Panc1 (cell line): ENCODE results near the gene CD48.

Source experiments
- POLR2AphosphoS5 ChIP-seq: IDR thresholded peaks from 2 replicates; pipeline ENCODE4 v1.6.1; 2012; ENCODE audit warnings: mild to moderate bottlenecking, low read depth, low read length, moderate library complexity
- SIN3A ChIP-seq: IDR thresholded peaks from 2 replicates; pipeline ENCODE4 v1.6.1; 2012; ENCODE audit warnings: low read depth, mild to moderate bottlenecking, low read length, moderate library complexity, borderline replicate concordance; ENCODE audit not compliant: insufficient read depth

DNA sequence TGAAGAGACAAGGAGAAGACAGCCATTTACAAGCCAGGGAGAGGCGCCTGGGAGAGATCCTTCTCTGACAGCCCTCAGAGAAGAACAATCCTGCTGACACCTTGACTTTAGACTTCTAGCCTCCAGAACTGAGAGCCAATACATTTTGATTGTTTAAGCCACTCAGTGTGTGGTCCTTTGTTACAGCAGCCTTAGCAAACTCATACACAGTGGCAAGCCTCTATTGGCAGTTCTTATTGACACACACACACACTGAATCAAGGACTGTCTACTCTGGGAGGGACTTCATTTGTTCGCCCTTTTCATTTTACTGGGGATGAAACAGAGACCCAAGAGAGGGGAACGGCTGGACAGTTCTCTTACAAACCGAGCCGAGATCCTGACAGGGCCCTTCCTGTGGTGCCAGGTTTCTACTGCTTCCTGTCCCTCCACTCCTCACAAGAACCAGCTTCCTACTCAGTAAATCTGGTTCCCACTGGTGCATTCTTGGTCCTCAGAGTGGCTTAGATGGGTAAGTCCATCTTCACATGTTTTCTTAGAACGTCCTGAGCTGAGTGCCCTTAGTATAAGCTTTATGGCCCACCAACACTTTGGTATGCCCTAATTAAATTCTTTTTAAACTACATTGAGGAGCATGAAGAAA, 79.5 kb downstream of the CD48 start:
- TF ChIP-seq POLR2AphosphoS5, result no peak
- no peak for TF ChIP-seq SIN3A
